Muscle of back (tissue), 11 donors: Measurements from ENCODE around the gene DENND1A. TPM values are rescaled to one million over a fixed set of nuclear protein-coding genes. Genes with fewer than 3 reads are reported as not detected.
"Not testable (repeated sequence)": the region's sequence is repeated elsewhere in the genome, so short reads cannot be mapped to it uniquely, and the experiment has no call there.

Experiments
- DNase-seq, 3 donors: peaks; one replicate each; pipeline versions ENCODE4 v3.0.0 to v3.0.0-alpha.2; 2013
- polyA plus RNA-seq, 10 donors: library from polyadenylated mRNA; unstranded; fragments of 120-200 nt; gene quantifications; one replicate each; pipeline ENCODE4 v1.2.1, GENCODE V29; 2013; ENCODE audit not compliant: insufficient read length in 10 of 10

Gene DENND1A
- polyA plus RNA-seq, 10 donors, result 10.9 to 15.4 (median 13.8) TPM

DNA sequence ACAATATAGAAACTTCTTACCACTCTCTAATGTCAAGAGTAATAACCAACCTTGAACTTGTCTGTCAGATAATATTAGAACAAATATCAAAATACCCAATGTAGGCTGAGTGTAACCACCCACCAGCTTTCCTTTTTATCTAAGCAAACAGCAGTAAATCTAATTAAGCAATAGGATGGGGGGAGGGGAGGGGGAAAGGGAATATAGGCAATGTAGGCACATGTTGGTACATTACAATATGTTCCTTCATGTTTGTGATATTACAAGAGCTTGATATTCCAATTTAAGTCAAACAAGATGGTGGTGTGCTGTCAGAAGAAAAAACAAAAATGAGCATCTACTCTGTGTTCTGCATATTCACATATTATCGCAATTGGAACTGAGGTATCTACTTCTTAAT lies 158.2 kb downstream of the DENND1A start:
- no peak for DNase-seq

DNA sequence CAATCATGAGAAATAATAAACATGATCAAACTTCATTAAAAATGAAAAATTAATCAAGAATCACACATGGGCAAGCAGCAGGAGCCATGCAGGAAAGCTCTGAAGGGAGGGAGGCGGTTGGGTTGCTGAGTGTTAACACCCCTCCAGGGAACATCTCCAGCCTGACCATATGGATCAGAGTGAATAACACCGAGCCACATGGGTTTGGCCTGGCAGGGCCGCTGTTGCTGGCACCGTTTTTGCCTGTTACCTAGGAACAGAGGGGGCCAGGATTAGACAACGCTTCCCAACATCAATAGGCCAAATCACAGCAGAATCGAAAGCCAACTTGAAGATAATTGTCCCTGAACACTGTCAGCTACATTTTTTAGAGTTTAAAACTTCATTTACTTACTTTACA lies 160.2 kb downstream of the DENND1A start:
- peak in 1 of 3 donors; percentile 22 for DNase-seq

DNA sequence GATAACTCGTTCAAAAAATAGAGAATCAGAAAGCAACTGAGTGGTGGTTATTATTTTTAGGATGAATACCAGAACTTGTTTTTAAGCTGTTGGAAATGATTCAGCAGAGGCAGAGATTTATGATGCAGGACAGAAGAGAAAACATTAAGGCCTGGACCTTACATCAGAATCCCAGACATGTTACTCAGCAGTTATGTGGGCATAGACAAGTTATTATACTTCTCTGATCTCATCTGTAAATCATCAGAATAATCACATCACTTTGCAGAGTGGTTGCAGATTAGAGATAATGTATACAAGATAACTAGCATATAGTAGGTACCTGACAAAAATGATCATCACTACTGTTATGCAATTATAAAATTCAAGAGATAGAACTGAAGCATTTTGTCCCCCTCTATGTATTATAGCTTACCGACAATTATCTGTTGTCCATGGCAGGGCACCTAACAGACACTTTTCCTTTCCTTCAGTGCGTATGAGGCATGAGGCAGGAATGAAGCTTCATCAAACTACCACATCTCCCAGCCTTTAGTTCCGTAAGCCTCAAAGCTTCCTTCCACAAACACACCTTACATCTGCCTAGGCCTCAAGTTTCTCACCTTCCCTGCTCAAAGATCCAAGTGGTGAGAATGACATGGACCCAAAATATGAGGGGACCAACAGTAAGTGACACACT lies 165.9 kb downstream of the DENND1A start:
- DNase-seq, result peak in 1 of 3 donors; percentile 62

DNA sequence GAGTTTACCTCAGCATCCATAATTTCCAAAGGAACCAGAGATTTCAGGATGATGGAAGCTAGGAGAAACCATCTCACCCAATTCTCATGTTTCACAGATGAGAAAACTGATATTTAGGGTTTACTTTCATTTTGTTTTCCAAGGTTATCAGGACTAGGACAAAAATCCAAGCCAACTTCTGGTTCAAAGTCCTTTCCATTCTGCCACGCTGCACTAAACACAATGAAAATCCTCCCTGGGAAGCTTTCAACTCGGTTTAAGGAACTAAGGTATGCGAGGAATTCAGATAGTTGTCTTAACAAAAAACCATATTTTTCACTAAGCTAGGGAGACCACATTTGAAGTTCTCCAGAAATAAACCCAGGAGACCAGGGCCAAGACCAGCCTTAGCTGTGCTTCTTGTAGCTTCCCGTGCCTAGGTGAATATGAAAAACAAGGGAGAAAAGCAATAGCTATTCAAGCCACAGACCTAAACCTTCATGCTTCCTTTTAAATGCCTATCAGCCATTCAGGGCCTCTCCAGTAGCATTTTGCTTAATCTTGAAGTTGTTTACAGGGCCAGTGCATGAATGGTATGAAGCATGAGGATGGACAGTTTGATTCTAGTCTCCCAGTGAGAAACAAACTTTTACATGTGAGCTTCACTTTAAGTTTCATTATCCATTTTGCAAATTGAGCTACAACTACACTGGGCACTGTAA lies 167.9 kb downstream of the DENND1A start:
- DNase-seq, result no peak

DNA sequence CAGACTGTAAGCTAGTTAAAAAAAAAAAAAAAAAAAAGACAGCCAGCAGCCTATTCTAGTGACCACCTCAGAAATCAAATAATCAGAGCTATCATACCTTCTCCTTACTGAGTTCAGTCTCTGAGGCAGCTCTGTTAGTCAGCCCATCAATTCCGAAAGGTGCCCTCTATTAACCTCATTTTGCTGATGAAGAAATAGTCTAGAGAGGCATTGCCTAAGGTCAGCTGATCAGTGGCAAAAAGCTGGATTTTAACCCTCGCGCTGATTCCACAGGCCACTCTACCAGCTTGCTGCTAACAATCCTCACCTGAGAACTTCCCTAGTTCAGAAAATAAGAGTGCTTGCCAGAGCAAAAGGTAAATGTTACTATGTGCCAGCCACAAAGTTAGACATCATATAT lies 172.0 kb downstream of the DENND1A start:
- no peak for DNase-seq

DNA sequence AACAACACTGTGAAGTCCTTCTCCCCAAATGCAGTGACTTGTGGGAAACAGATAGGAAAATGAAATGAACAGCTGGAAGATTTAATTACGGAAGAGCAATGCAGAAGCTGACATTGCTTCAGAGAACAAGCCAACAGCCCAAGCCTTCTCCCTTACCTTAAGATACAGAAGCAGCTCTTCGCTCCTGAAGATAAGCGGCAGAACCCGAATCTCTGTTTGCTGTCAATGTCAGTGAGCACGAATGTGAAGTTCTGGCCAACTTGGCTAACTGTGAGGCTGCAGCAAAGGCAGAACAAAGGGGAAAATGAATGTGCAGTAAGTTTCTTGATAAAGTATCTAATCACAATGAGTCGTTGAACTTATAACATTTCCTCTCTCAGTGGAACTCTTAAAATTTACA lies 172.4 kb downstream of the DENND1A start:
- DNase-seq, result no peak

DNA sequence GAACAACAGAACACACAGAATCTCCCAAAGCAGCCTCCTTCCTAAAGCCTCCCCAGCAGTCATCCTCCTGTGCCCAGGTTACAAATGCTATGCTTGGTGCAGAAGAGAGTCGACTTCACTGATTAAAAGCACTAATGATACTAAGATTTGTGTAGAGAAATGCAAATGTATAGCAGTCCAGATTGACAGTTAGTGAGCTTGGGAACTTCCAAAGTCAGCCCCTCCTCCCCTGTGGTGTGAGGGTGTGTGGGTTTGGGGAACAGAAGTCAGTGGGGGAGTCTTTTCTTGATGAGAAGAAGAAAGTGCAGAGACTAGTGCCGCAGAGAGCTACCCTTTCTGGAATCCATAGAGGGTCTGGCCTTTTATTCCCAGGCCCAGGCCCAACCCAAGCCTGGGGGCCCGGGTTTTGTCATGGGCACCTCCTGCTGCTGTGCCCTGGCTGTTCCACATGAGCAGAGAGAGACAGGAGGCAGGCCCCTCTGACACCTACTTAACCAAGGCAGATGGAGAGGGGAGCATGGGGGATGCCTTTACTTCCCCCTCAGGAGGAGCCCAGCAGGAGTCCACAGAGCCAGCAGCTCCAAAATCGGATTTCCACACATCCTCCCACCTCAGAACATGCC lies 173.3 kb downstream of the DENND1A start:
- DNase-seq, result no peak

DNA sequence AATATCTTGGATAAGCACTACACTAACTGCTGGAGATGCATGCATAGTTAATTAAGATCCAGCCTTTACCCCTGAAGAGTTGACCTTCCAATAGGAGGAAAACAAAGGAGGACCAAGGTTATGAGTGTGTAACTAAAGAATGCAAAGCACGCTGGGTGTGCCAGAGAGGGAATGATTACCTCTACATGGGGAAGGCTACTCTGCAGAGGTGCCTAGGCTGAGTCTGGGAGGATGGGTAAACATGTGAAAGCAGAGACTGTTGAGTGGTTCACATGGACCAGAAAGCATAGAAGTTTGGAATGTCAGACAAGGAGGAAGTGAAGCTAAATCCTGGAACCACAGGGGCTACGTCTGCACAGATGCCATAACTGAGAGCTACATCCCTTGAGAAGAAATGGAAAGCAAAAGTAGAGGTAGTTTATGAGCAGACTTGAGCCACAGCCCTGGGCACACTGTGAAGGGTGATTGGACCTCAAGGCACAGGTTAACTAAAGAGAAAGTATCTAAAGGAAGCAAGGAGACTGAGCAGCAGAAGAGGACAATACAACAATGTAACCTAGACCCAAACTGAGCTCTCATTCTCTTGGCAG lies 176.2 kb downstream of the DENND1A start:
- no peak for DNase-seq

DNA sequence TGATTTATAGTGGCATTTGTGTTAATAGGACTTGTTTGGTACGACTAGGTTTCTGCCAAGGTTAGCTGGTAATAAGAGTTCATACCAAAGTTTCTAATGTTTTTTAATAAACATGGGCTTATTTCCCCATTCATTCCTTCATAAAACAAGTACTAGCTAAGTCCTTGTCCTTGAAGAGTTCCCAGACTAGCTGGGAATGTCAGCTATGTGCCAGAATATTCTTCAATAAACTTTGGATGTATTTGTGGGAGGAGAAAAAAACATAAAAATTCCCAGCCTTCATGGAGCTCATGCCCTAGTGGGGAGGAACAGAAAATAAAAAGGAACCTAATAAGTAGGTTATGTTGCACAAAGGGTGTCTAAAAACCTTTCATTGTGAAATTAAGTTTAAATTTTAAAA lies 176.9 kb downstream of the DENND1A start:
- DNase-seq, result no peak

DNA sequence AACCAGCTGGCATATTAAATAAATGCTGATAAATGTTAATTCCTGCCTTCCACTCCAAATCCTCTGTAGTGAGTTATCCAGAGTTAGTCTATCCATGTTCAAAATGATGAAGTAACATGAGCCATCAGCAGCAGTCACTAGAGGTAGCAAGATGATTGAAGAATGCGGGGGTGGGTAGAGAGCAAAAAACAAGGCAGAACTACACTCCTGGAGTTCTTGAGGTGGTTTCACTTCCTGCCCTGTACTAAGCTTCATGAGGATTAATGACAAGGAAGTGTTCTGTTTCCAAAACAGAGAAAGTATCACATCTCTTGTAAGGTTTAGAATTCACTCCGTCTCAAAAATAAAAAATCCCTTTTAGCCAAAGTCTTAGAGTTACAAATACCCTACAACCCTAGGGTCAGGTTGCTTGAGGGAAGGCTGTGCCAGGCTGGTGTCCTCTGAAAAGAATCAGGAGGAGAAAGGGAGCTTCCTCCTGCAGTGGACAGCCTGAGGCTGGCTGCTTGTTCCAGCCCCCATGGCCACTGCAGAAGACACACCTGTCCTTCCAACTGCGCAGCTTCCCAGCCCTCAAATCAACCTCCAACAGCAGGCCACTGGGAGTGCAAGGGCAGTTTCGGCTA lies 180.2 kb downstream of the DENND1A start:
- no peak for DNase-seq

DNA sequence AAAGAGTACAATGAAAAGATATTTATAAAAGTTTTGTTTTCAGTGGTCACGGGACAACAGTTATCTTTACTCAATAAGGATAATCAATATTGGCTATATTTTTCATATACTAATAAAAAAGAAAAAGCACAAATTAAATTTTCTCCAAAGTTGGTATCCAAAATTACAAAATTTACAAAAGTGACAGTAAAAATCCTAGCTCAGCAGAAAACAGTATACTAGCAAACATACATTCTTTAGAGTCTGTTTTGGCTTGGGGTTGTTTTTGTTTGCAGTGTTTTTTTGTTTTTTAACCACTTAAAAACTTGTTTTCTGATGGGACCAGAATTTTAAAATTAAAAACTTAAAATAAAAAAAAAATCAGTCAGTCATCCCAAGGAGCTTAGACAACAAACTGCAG lies 183.2 kb downstream of the DENND1A start:
- no peak for DNase-seq

DNA sequence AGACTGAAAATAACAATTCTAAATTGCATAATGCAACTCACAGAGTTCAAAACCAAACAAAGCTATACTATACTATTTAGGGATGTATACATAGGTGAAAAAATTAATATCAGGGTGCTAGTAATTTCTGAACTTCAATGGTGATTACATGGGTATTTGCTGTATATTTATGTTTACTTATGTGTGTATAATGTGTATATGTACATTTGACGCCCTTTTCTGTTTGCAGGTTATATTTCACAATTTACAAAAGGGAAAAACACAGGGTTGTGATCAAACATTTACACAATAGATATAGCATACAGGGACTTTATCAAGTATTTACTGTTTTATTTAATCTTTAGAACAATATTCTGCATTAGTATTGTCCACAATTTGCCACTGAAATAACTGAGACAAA lies 184.0 kb downstream of the DENND1A start:
- no peak for DNase-seq

DNA sequence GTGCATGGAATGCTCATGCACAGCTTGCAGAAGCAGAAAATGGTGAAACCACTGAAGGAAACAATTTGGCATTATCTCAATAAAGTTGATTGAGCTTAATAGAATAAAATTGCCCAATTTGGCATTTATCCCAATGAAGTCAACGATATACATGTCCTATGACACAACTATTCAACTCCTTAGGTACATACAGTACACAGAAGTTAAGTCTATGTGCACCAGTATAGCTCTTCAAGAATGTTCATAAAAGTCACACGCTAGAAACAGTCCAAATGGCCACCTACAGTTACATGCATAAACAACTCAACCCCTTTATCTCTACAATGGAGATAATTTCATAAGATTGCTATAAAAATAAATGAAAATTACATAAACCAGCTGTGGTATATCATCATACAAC lies 184.5 kb downstream of the DENND1A start:
- no peak for DNase-seq

DNA sequence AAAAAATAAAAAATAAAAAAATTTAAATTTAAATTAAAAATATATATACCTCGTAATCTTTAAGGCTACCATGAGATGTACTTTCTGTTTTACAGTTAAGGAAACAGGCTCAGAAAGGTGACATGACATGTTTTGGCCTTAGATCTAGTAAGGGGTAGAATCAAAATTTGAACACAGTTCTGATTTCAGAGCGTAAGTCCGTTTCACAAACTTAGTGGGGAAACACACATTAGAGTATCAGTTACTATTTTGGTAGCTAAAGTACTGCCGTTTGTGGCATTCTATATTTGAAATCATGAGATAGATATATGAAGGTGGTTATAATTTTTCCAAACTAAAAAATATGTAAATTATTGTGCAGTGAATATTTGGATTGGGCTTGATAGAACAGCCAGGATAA lies 186.2 kb downstream of the DENND1A start:
- no peak for DNase-seq

DNA sequence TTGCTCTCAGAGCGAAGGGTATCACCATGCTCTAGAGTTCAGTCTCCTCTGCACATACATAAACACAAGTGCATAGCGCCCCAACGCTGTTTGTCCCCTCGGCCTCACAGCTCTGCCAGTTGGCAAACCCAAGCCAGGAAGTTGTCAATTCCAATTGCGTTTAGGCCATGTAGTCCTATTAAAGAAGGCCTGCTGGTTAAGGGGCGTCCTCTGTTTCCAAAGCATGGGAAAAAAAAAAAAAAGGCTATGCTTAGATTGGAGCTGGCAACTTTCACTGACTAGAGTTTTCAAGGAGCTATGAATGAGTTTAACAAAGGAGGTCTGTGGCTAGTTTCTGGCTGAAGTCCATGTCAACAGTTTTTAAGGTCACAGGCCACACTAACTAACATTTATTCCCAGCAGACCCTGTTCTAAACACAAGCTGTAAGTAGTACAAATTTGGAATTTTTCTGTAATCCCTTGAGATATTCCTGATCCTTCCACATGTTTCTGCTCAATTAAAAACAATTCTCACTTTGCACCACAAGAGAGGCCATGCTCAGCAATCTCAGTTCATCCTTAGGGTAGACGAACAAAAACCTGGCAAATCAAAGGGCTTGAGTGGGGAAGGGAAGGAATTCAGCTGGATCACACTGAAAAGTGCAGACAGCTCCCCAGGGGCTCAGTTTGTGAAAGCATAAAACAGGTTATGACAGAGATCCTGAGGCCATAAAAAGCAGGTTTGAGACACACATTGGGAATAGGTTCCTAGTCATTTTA lies 187.7 kb downstream of the DENND1A start:
- peak in 2 of 3 donors; percentile 50 to 72 for DNase-seq

DNA sequence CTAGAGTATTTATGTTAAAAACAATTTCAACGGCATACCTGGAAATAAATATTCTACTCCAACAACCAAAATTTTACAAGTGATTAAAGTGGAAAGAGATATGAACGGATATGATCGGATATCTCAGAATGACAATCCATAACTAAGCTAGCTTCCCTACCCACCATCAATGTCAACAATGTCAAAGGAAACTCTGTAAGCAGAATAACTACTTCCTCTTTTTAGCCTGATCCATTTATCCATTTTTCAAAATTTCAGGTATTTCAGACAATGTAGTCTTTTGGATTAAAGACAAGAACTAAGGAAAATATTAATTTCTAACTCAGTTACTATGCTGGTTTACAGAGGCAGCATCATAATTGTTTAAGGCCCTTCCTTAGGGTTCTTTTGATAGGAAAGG lies 188.7 kb downstream of the DENND1A start:
- no peak for DNase-seq

DNA sequence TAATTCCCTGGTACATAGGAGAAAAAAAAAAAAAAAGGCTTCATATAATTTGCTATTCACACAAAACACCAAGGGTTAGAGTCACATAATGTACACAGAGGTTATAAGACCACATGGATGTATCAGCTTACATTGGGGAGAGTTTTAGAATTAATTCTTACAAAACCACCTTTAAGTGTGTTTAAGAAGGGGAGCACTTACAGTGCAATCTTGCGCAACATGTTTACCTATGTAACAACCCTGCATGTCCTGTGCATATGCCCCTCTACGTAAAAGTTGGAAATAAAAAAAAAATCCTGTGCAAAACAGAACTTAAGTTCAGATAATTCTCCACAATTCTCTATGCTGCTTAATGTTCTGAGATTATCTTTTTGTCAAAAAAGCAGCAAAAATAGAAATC lies 190.0 kb downstream of the DENND1A start:
- no peak for DNase-seq

DNA sequence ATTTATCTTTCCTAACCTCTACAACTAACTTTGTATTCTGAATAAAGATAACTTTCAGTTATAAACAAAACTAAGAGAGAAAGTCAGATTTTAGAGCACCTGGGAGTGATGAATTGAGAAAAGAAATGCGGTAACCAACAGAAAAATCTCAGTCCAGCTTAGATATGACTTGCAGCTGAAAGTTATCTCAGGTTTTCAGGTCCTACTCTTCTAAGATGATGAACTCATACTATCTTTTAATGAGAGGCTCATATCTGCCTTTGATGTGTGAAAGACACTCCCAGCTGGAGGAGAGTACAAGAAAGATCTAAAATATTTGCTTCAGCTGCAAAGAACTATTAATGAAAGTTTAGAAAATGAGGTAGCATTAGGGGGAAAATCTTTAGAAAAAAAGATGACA lies 190.5 kb downstream of the DENND1A start:
- DNase-seq, result no peak

DNA sequence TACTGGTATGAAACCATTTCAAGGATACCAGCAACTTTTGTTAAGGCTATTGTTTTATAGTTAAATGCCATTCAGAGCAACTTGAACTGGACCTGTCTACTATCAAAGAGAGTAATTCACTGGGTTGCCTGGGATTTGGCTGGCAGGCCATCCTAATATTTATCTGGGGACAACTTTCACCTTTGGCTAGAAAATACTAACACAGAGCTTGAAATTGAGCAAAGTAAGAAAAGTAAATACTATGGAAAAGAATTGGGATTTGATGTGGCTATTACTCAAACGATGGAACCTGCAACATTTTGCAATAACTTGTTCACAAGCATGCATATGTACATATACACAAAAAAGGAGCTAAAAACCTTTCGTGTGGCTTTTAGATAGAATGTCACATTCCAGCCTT lies 191.3 kb downstream of the DENND1A start:
- no peak for DNase-seq

DNA sequence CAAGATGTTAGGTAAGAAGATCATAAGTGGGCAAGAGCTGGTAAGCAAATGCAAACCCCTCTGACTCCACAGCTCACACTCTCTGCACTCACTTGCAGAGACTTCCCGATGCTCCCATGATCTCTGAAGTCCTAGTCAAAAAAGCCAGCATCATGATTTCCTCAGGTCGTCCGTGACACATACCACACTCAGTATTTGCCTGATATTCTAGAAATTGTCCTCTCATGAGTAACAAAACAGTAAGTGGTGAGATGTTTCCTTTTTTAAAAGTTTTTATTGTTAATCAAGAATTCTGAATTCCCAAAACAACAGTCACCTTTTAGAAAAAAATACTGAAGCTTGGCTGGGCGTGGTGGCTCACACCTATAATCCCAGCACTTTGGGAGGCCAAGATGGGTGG lies 194.6 kb downstream of the DENND1A start:
- no peak for DNase-seq

DNA sequence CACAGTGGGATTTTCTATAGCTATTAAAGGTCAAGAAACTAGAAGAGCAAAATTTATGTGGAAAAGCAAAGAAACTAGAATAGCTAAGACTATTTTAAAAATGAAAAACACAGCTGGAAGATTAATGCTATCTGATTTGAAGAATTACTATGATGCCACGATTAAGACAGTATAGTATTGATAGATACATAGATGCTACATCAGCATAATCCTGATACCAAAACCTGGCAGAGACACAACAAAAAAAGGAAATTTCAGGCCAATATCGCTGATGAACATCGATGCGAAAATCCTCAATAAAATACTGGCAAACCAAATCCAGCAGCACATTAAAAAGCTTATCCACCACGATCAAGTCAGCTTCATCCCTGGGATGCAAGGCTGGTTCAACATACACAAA lies 201.4 kb downstream of the DENND1A start:
- DNase-seq, result not testable (repeated sequence)

DNA sequence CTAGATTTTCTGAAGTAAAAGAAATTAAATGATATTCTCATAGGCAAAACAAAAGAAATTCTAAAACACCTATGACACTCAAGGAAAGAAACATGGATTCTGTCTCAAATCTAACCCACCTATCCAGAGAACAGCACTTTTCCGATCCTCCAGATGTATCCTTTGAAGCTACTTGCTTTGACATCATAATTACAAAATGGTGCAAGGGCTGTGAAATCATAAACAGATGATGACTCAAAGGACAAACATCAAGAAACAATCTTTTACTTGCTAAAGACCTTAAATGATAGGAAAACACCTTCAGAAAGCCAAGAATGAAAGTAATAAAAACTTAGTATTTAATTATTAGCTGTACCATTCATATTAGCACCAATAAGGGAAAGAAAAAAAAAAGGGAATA lies 202.6 kb downstream of the DENND1A start:
- DNase-seq, result no peak
